Suprapubic skin (tissue), 4 donors: Measurements from ENCODE around the gene OR51G1.

Experiments
- CTCF ChIP-seq, 2 donors: fragments of 200-600 bp in 1 of 2; fragments of 450-650 bp in 1 of 2; sonication (generic) in 1 of 2; IDR thresholded peaks; one replicate each; pipeline ENCODE4 v1.5.1; 2016 to 2019; ENCODE audit warnings: antibody characterized with exemption in 2 of 2, mild to moderate bottlenecking in 1 of 2, moderate library complexity in 1 of 2
- EP300 ChIP-seq: sonication (generic); formaldehyde crosslinking; IDR thresholded peaks from one replicate; pipeline ENCODE4 v1.6.1; 2017; ENCODE audit warnings: antibody characterized with exemption
- POLR2A ChIP-seq, 2 donors: fragments of 450-650 bp; IDR thresholded peaks; one replicate each; pipeline ENCODE4 v1.6.1; 2017; ENCODE audit warnings: antibody characterized with exemption in 2 of 2, mild to moderate bottlenecking in 2 of 2, moderate library complexity in 2 of 2
- POLR2AphosphoS5 ChIP-seq, 3 donors: sonication (generic); formaldehyde crosslinking; IDR thresholded peaks; one replicate each; pipeline ENCODE4 v1.6.1; 2017; ENCODE audit warnings: antibody characterized with exemption in 3 of 3

DNA sequence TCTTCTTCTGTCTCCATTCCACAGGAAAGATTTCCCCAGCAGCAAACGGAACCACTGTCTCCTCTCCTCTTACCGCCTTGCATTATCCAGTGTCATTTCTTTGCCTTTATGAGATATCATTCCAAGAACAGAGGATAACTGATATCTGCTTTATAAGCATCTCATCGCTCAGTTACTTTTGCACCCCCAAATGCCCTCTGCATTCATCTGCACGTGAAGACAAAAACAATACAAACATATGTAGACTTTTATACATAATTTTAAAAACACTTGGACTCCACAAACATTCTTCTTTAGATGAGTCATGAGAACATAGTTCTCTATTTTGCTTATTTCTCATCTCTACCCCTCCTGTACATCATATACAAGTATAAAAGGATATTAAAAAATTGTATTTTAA, 43.0 kb downstream of the OR51G1 start:
- TF ChIP-seq CTCF (IDR thresholded peaks at IDR 0.05) (no peak), POLR2A (IDR thresholded peaks at IDR 0.05) (no peak), POLR2AphosphoS5 (IDR thresholded peaks at IDR 0.05) (no peak), EP300 (no peak)
